ENCODE measurements around the gene KCNF1.

KCNF1 gene

DNA sequence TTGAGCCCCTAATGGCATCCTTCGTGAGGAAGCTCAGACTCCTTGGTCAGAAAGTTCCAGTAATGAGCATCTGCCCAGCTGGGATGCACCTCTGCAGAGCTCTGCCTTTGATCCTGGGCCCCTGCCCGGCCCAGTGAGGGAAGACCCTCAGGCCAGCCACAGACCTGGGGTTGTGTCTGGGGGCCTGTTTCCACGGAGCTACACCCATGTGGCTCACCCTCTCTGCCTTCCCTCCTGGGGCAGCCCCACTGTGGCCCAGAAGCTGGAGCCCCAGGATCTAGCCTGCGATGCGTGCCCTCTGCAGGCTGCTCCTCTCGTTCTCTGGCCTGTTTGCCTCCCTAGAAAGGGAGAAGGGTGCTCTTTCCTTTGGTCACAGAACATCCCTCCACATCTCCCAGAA is 9.8 kb downstream of the KCNF1 start:
- DNase-seq: no peak

DNA sequence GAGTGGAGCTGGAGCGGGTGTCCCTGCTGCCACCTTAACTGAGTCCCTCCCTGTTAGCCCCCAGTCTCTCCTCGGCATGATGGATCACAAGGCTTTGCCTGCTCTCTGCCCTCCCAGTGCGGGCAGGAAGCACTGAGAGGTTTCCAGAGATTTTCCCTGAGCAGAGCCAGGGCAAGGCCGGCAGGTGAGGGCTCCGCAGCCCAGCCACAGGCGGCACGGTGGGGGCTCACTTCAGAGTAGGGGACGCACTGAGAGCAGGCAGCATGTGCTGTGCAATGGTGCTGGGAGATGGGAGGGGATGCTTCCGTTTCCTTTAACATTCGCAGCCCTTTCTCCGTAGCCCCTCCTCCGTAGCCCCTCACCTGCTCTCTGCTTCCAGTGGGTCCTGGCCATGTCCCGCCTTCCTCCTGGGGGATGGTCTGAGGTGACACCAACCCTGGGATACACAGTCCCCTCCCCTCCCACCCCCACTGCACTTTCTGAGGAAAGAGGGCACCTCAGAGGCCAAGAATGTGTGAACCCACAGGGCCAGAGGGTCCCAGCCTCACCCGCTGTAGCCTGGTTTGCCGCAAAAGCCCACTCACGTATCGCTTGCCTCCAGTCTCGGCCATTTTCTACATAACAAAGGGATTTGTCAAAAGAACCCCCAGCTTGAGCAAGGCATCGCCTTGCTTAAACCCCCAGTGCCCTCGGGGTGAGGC is 10.7 kb downstream of the KCNF1 start:
- DNase-seq: no peak

DNA sequence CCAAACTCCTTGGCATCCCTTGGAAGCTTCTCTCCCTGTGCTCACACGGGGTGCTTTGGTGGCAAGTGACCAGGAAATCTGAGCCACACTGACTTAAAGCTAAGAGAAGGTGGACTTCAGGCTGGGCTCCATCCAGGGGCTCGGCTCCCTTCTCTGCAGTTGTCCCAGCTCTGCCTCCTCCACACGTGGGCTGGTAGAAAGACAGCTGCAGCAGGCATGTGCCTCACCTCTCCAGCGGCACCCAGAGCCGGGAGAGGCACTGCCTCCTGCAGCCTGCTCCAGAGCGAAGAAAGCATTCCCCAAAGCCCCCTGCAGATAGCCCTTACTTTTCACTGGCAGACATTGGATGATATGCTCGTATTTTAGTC is 11.3 kb downstream of the KCNF1 start:
- no peak for DNase-seq

DNA sequence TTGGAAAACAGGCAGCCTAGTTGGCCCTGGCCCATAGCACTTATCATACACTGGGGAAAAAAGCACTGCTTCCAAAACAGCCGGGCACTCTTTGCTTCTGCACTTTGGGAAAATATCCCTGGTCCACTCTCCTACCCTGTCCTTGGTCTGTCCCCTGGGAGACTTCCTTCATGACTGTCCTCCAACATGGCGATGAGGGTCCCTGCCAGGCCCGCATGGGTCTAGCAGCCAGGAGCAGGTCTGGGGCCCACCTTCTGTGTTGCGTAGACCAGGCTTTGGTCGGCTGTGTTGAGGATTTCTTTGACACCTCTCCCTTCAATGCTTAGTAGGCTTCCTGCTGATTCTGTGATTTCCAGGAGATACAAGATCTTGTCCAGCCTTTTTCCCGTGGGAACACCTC is 12.2 kb downstream of the KCNF1 start:
- no peak for DNase-seq

DNA sequence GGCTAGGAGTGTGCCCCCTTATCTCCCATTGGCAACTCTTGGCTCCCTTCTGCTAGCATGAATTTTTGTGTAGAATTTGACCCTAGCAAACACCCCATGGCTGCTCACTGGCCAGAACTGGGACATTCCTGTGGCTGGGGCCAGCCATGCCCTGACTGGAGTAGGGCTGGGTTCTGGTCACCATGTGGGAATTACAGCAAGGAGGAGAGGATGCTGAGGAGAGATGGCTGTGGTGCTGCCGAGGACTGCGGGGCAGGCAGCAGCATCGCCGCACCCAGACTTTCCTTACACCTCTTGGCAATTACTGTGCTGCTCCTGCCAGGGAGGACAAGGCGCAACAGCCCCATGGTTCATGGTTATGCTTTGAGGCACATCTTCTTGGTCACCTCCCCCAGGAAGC is 12.7 kb downstream of the KCNF1 start:
- DNase-seq: no peak

DNA sequence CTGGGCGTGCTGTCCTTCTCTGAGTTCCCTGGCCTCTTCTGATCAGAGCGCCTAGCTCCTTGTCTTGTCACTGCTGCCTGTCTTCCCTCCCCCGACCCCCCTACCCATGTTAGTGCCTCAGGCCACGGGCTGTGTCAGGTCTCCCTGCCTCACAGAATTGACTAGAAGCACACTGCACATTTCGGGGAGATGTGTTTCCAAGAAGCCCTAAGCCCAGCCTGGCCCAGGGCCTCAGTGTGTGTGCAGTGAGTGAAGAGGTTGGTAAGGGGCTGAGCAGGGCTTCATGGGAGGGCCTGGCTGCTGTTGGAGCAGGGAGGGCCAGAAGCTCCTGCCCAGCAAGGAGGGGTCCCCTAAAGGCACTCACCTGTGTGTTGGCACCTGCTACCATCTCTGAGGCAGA is 13.1 kb downstream of the KCNF1 start:
- DNase-seq: no peak

DNA sequence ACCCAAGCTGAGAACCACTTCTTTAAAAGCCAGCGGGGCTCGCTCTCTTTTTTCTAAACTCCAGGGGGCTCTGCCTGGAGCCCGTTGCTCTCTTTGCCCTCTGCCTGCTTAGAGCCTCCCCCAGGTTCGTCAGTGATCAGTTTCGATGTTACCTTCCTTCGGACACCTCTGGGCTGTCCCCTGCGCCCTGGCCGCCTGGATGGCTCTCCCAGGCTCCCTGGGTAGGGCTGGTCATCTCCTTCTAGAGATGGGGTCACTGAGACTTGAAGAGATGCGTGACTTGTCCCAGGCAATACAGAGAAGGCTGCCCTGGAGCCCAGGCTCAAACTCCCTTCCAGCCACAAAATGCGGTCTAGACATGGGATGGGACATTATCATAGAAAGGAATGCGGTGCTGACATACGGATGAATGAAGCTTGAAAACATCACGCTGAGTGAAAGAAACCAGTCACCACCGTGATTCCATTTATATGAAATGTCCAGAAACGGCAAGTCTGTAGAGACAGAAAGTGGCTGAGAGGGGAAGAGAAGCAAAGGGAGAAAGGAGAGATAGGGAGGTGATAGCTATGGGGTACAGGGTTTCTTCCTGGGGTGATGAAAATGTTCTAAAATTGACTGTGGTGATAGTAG is 14.6 kb downstream of the KCNF1 start:
- DNase-seq: no peak

DNA sequence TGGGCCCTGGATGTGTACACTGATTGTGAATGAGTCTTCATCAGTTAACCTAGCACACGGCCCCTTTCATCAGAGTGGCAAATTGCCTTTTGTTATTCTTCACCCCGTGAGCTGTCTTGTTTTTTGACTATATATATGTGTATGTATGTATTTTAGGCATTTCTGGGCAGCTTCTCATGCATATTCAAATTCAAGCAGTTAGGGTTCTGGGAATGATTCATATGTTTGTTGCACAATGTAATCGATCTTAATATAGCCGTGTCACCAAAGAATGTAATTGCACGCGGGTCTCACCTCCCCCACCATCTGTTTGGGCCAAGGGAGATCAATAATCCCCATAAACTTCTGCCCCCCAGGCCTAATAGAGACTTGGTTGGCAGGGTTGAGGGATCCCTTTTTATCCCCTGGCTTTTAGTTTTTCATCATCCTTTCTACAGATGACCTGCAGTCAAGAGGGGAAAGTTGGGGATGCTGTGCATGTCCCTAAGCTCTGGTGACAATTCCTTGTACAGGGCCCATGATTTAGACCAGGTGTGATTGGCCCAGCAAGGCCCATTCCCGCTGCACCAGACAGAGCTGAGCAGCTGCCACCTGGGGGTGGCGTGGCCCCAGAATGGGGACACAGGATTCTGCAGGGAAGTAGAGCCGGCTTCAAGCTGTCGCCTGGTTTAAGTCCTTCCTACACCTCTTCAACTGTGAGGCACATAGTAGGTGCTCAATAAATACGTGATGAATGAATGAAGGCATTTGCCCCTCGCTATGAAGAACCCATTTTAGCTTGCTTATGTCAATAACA is 19.2 kb downstream of the KCNF1 start:
- DNase-seq: no peak

DNA sequence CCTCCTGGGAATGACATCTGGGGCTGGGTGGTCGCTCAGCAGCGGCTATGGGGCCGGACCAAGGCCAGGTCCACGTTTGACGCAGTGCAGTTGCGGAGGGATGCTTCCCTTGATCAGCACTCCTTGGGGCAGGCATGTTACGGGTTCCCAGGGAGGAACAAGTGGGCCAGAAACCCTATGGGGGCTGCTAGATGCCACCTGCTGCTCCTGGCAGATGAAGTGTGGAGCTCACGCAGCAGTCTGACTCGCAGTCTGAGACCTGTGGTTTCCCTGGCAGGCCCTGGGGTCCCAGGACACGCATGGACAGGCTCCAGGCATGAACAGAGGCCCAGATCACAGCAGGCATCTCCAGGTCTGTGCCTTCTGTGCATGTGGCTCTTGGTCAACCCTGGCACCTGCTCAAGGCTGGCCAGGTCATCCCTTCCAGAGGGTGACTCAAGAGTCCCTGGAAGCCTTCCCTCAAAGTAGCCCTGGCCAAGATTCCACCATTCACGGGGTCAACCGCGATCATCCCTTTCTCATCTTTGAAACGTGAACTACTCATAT is 20.0 kb downstream of the KCNF1 start:
- no peak for DNase-seq

DNA sequence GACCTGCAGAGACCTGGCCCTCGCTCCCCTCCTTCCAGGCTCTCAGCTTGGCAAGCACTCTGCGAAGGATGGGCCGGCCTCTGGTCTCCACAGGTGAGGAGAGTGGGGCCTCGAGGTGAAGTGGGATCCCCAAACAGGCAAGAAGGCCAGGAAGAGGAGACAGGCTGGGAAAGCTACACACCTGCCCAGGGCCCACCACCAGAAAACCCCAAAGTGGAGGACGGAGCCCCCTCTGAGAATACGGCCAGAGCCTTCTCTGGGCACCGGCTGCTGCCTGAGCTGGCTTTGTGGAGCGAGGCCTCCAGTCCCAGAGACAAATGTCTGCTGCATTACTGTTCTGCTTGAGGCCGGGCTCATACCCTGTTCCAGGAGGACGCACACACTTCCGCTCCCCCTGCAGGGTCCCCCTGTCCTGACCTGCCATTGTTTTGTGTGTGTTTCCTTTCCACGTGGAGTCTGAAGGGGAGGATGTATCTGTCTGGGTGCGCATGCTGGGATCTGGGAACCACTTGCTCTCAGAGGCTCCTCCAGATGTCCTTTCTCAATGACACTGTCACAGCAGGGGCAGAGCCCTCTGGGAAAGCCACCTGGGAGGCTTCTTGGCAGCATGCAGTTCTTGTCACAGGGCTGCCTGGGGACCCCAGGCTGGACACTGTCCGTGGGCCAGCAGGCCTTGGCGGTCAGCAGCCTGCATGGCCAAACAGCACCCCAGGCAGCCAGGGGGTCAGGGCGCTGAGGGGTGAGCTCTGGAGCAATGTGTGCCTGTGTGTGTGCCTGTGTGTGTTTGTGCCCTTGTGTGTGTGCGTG is 20.8 kb downstream of the KCNF1 start:
- DNase-seq: no peak

DNA sequence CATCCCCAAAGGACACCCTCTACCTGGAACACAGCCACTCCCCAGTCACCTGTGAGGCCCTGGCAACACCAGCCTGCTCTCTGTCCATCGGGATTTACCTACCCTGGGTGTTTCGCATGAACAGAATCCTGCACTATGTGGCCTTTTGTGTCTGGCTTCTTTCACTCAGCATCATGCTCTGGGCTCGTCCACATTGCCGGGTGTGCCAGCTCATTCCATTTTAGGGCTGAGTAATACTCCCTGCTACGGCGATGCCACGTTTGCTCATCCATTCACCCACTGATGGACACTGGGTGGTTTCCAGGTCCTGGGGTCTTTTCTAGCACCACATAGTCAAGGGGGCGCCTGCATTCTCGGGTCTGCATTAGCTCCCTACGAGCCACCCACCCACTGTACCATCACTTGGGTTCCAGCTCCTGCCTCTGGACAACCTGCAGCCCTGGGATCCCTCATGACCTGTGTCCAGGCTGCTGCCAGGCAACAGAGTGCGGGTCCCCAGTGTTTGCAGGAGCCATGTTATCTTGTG is 22.0 kb downstream of the KCNF1 start:
- no peak for DNase-seq

DNA sequence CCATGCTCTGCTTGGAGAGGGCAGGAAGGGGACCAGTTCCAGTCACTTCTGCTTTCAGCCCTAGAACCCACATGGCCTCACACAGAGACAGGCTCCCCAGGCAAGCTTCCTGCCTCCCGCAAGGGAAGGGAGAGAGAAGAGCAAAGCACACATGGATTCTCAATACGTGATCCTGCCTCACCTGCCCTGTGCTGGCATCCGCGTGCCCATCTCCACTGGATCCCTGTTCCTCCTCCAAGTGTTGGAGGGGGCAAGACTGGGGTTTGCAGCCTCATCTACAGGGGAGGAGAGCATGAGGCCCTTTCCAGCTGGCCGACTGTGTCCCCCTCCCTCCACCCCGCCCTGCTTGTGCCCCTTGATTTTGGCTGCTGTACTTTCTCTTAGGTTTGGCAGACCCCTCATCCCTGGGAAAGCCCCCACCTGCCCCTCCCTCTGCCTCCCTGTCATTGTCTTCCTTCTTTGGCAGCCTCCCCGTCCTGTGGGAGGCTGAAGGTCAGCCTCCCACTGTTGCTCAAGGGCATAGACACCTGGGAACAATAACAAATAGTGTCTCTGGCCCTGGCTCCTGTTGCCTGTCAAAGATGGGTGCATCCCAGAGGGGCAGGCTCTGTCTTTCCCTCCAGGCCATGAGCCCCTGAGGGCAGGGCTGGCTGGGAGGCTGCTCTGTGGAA is 22.7 kb downstream of the KCNF1 start:
- DNase-seq: no peak

DNA sequence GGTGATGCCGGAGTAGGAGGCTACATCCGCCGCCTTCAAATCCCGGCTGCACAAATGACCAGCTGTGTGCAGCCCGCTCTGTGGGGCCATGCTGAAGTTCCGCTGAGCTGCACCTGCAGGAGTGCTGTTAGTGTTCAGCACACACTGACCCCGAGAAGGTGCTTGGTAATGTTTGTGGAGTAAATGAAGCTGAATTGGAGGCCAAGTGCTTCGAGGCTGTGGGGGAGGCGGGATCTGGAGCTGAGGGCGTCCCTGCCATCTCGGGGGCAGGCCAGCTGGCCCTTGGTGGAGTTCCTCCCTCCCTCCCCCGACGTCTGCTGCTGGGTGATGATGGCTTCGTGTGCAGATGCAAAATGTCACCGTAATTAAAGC is 23.2 kb downstream of the KCNF1 start:
- no peak for DNase-seq

DNA sequence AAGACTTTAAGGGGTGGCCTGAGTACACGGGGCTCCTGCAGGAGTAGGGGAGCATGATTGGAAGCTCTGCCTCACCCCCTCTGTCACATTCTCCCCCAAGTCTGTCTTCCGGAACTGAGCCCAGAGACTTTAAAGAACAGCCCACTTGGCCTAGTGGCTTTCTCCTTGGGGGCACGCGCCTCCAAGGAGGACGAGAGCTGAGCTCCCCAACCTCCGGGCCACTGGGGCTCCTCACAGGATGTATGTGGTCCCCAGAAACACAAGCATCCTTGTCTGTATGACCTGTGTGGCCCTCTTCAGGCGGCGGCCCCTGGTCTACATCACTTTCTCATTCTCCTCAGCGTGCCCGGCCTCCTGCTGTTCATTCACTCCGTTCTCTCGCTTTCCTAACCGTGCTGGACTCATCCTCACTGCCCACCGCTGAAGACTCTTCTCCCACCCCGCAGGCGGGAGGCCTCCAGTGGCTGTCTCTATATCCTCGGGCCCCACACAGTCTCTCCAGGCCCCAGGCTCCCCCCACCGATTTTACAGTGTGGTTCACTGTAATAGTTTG is 23.7 kb downstream of the KCNF1 start:
- DNase-seq: no peak

DNA sequence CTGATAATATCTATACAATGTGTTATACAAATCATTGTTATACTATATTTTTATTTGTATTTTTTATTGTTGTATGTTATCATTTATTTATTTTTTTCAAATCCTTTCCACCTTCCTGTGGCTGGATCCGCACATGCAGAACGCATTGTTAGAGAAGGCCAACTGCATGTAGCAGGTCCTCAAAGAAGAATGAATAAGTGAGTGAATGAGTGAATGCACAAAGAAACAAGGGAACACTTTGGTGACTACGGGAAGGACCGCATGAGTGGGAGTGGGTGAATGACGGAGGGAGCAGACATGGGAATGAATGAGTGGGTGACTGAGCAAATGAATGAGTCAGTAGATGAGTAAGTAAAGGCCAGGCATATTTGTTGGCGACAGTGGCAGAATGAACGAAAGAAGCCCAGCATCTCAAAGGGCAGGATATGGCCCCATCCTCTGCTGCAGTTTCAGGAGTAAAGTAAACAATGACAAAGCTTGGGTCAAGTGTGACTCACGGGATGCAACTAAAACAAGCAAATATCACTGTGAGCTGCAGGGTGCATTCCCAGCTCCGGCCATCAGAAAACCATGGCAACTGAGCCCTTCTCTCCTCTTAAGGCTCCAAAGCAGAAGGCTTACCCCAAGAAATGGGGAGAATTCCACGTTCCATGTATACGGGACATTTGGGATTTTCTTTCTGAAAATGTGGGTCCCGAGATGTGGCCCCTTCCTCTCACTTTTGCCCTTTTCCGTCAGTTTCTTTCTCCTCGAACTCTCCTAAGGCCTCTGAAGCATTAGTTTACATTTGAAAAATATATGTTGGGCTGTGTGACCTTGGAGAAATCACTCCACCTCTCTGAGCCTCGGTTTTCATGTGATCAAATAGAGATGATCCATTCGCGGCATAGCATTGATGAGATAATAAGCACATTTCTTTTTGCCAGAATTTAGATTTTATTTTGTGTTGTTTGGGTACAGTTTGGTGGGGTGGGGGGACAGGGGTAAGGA is 24.5 kb downstream of the KCNF1 start:
- DNase-seq: no peak

DNA sequence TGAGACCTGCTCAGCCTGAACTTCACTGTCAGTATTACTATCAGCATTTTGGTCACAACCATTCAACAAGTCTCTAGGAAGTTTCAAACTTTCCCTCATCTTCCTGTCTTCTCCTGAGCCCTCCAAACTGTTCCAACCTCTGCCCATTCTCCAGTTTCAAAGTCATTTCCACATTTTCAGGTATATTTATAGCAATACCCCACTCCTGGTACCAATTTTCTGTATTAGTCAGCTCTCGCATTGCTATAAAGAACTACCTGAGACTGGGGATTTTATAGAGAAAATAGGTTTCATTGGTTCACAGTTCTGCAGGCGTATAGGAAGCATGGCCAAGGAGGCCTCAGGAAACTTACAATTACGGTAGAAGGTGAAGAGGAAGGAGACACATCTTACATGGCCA is 27.3 kb downstream of the KCNF1 start:
- no peak for DNase-seq

DNA sequence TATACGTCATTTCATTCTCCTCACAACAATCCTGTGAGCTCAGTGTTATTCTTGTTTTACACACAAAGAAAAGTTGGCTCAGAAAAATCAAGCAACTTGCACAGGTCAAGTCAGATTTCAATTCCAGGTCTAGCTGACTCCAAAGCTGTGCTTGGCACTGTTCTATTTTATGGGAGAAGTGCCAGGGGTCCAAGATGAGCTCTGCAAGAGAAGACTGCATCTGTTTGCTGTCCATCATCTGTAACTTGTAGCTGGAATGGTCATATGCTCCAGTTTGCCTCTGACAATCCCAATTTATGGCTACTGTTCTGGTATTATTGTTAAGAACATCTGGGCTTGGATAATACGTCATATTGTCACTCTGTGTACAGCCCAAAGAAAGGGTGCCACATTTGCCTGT is 28.9 kb downstream of the KCNF1 start:
- DNase-seq: no peak

DNA sequence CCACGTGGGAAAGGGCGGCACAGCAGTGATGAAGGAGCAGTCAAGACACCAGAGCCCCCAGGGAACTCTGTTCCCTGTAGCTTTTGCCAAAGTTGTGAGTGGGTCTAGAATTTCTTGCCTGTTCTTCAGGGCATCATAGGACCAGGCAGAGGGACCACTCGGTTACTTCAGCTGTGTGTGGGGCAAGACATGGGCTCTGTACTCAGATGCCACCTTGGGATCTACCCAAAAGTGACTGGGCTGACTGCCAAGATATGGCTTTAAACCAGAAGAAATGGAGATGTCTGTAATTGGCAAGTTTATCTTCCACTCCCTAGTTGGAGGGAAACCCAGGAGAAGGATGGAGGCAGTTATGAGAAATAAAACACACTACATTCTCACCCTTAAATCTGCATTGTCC is 29.6 kb downstream of the KCNF1 start:
- DNase-seq: no peak

DNA sequence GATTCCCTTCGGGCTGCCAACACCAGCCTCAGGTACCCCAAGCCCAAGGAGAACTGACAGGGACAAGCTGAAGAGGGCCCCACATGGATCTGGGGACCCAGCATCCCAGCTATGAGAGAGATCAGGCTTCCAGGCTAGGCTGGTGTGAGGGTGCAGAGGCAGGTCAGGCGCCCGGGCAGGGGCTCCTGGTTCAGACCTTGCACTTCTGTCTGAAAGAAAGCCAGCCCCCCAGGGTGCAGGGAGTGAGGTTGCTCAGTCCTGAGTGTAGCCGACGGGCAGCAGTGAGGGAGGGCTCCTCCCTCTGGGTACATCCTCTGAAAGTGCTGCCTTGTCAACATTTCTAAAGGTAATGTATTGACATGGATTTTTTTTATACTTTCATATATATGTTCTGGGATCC is 33.1 kb downstream of the KCNF1 start:
- no peak for DNase-seq

DNA sequence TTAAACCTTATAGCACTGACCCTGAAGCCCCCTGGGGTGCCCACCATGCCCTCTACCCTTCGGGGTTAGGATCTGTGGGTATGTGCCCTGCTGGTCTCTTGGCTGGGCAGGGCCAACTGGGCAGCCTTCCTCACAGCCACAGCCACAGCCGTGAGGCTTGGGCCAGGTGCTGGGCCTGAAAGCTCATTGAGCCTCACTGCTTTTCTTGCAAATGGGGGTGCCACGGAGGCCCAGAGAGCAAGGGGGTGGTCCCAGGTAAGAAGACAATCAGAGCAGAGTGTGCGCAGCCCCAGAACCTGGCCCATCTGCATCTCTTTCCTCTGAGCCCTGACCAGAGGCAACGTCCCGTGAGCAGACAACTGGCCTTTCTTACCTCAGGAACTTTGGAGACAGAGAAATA is 34.7 kb downstream of the KCNF1 start:
- no peak for DNase-seq

DNA sequence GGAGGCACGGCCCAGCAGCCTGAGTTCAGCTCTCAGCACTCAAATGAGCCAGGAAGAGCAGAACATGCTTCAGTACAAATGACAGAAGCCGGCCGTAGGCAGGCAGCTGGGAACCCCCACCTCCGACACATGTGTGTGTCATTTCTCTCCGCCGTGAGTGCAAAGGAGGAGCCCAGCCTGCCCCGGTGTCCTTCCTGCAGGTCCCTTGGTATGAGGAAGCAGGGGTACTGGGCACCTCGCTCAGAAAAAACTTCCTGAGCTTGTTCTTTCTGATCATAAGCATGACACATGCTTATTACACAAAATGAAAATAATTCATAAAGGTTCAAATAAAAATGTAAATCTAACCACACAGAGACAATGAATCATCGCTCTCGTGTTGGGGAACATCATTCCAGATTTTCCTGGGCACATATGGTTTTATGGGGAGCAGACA is 35.3 kb downstream of the KCNF1 start:
- DNase-seq: no peak
